ENCODE data around the gene NDST4. TPM values are rescaled to one million over a fixed set of nuclear protein-coding genes. Genes with fewer than 3 reads are reported as not detected.

The NDST4 gene
- total RNA-seq, 3 donors from 2014 or later (not counting 1 experiment from before 2014, with no cell fraction given): not detected

DNA sequence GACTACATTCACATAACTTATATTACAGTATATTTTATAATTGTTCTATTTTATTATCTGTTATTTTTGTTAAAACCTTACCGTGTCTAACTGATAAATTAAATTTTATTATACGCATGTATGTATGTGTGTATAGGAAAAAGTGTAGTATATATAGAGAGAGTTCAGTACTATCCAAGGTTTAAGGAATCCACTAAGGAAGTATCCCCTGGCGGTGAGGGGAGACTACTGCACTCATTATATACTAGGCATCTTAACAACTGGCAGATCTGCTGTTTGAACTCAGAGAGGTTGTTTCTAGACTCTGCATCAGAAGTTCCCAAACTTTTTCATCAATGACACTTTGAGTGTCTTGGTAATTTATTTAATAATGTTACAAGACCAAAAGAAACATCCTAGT is 70.9 kb downstream of the NDST4 start:
- no peaks in the 10 kb centered on the region for H3K36me3 ChIP-seq (ENCODE audit: control insufficient read depth, insufficient read depth, low read length)
- H3K4me3 Mint-ChIP-seq: no peak overlapping the region

GRCh38 chr4:115030281-115030680 is 83.1 kb downstream of the NDST4 start:
- no peak for TF ChIP-seq CTCF (IDR thresholded peaks at IDR 0.05)
- Histone ChIP-seq H3K9me3 (ENCODE audit: control insufficient read depth, insufficient read depth, low read length) (no peaks in the 10 kb centered on the region), H3K27me3 (ENCODE audit: control insufficient read depth, insufficient read depth, low read length) (no peaks in the 10 kb centered on the region), H3K4me3 (ENCODE audit: low read length) (no peak overlapping the region), H3K36me3 (ENCODE audit: control insufficient read depth, insufficient read depth, low read length) (no peaks in the 10 kb centered on the region), H3K27ac (ENCODE audit: low read length) (no peak overlapping the region), H3K4me1 (ENCODE audit: control insufficient read depth, insufficient read depth, low read length) (no peaks in the 10 kb centered on the region)
- DNase-seq: no peak
- H3K36me3 Mint-ChIP-seq: no peaks in the 10 kb centered on the region
- no peak overlapping the region for H3K27ac Mint-ChIP-seq
- peaks cover 8 to 12% of the 10 kb centered on the region in 2 donors for H3K9me3 Mint-ChIP-seq
- H3K4me3 Mint-ChIP-seq: no peak overlapping the region
- no peak for ATAC-seq
- H3K4me1 Mint-ChIP-seq: no peaks in the 10 kb centered on the region
- H3K27me3 Mint-ChIP-seq (ENCODE audit: low read depth in 2 of 2): no peaks in the 10 kb centered on the region
- intact Hi-C loops (cut with micrococcal nuclease): no loop called here

More for the DNA sequence above, 70.9 kb downstream of the NDST4 start:
- Mint-ChIP-seq H3K9me3 (peaks cover 6 to 13% of the 10 kb centered on the region in 2 donors), H3K4me1 (no peaks in the 10 kb centered on the region), H3K27ac (no peak overlapping the region), H3K27me3 (ENCODE audit: low read depth in 2 of 2) (no peaks in the 10 kb centered on the region), H3K36me3 (no peaks in the 10 kb centered on the region)
- Histone ChIP-seq H3K27ac (ENCODE audit: low read length) (no peak overlapping the region), H3K9me3 (ENCODE audit: control insufficient read depth, insufficient read depth, low read length) (no peaks in the 10 kb centered on the region), H3K27me3 (ENCODE audit: control insufficient read depth, insufficient read depth, low read length) (no peaks in the 10 kb centered on the region), H3K4me1 (ENCODE audit: control insufficient read depth, insufficient read depth, low read length) (no peaks in the 10 kb centered on the region), H3K4me3 (ENCODE audit: low read length) (no peak overlapping the region)
- intact Hi-C loops (cut with micrococcal nuclease): no loop called here
- no peak for TF ChIP-seq CTCF (IDR thresholded peaks at IDR 0.05)
- DNase-seq (no peak), ATAC-seq (no peak)
- 80% methylated on average over 1 of the region's 3 CpGs for WGBS (ENCODE audit: insufficient coverage)

GRCh38 chr4:115028682-115029410 is 84.6 kb downstream of the NDST4 start:
- no peak for TF ChIP-seq CTCF (IDR thresholded peaks at IDR 0.05)
- intact Hi-C loops (cut with micrococcal nuclease): no loop called here
- no peaks in the 10 kb centered on the region for H3K27me3 ChIP-seq (ENCODE audit: control insufficient read depth, insufficient read depth, low read length)
- no peaks in the 10 kb centered on the region for H3K36me3 ChIP-seq (ENCODE audit: control insufficient read depth, insufficient read depth, low read length)
- H3K4me3 ChIP-seq (ENCODE audit: low read length): no peak overlapping the region
- H3K4me3 Mint-ChIP-seq: no peak overlapping the region
- no peak for DNase-seq
- H3K27ac ChIP-seq (ENCODE audit: low read length): no peak overlapping the region
- peaks cover 5 to 8% of the 10 kb centered on the region in 2 donors for H3K9me3 Mint-ChIP-seq
- H3K4me1 ChIP-seq (ENCODE audit: control insufficient read depth, insufficient read depth, low read length): no peaks in the 10 kb centered on the region
- no peaks in the 10 kb centered on the region for H3K4me1 Mint-ChIP-seq
- 75% methylated on average over 1 of the region's 2 CpGs for WGBS (ENCODE audit: insufficient coverage)
- no peak for ATAC-seq
- no peaks in the 10 kb centered on the region for H3K36me3 Mint-ChIP-seq
- no peaks in the 10 kb centered on the region for H3K9me3 ChIP-seq (ENCODE audit: control insufficient read depth, insufficient read depth, low read length)
- H3K27ac Mint-ChIP-seq: no peak overlapping the region
- H3K27me3 Mint-ChIP-seq (ENCODE audit: low read depth in 2 of 2): no peaks in the 10 kb centered on the region

- Mint-ChIP-seq H3K27ac (no peak overlapping the region), H3K4me3 (no peak overlapping the region), H3K36me3 (no peaks in the 10 kb centered on the region), H3K4me1 (no peaks in the 10 kb centered on the region), H3K27me3 (ENCODE audit: low read depth in 2 of 2) (no peaks in the 10 kb centered on the region), H3K9me3 (peaks cover 0 to 2% of the 10 kb centered on the region in 2 donors)
- ATAC-seq: no peak
- TF ChIP-seq CTCF (IDR thresholded peaks at IDR 0.05): no peak
- H3K4me1 ChIP-seq (ENCODE audit: control insufficient read depth, insufficient read depth, low read length): no peaks in the 10 kb centered on the region
- no peak overlapping the region for H3K4me3 ChIP-seq (ENCODE audit: low read length)
- H3K27ac ChIP-seq (ENCODE audit: low read length): no peak overlapping the region
- intact Hi-C loops (cut with micrococcal nuclease): no loop called here
- no peaks in the 10 kb centered on the region for H3K27me3 ChIP-seq (ENCODE audit: control insufficient read depth, insufficient read depth, low read length)
- H3K9me3 ChIP-seq (ENCODE audit: control insufficient read depth, insufficient read depth, low read length): no peaks in the 10 kb centered on the region
- no CpG with 5 or more reads among the region's 1 CpG for WGBS (ENCODE audit: insufficient coverage)
- no peak for DNase-seq
- no peaks in the 10 kb centered on the region for H3K36me3 ChIP-seq (ENCODE audit: control insufficient read depth, insufficient read depth, low read length)
These were observed 113.5 kb downstream of the NDST4 start for GRCh38 chr4:114999880-115000279.

All from natural killer cell (primary cell).